Left lung (tissue), 10 donors: ENCODE results near the gene WWOX. TPM values are rescaled to one million over a fixed set of nuclear protein-coding genes. Genes with fewer than 3 reads are reported as not detected.

Source experiments
- ATAC-seq: fragments of 200-7000 bp; cut with Tn5 transposase; one replicate; pipeline ENCODE4 v1.9.1; 2020; ENCODE audit warnings: moderate library complexity
- DNase-seq, 4 donors: peaks; one replicate each; pipeline ENCODE4 v3.0.0-alpha.2; 2013 to 2020
- H3K27ac ChIP-seq, 2 donors: fragments of 200-600 bp; sonication (generic) in 1 of 2; one replicate each; pipeline versions ENCODE4 v1.5.0 to v1.8.0; 2020 to 2021
- H3K27me3 ChIP-seq, 2 donors: fragments of 200-600 bp; sonication (generic) in 1 of 2; one replicate each; pipeline versions ENCODE4 v1.5.0 to v1.8.0; 2020 to 2021
- H3K36me3 ChIP-seq, 2 donors: fragments of 200-600 bp; sonication (generic) in 1 of 2; one replicate each; pipeline versions ENCODE4 v1.5.0 to v1.8.0; 2020 to 2021
- H3K4me1 ChIP-seq, 2 donors: fragments of 200-600 bp; one replicate each; pipeline ENCODE4 v1.8.0; 2021
- H3K4me3 ChIP-seq, 2 donors: fragments of 200-600 bp; sonication (generic) in 1 of 2; one replicate each; pipeline versions ENCODE4 v1.5.0 to v1.8.0; 2020 to 2021; ENCODE audit warnings: mild to moderate bottlenecking in 1 of 2
- H3K9me3 ChIP-seq, 2 donors: fragments of 200-600 bp; sonication (generic) in 1 of 2; one replicate each; pipeline versions ENCODE4 v1.5.0 to v1.8.0; 2020 to 2021
- intact Hi-C, 2 donors: fragments of 100-400 bp; cut with DNase I; formaldehyde crosslinking; loops; one replicate each; pipeline versions ENCODE4 v1.11.2 to v1.14.2; 2022
- polyA plus RNA-seq, 6 donors: library from polyadenylated mRNA; unstranded; fragments of 120-200 nt; gene quantifications; one replicate each; pipeline ENCODE4 v1.2.1, GENCODE V29; 2013; ENCODE audit not compliant: insufficient read length in 6 of 6
- total RNA-seq, 2 donors: library from RNA; stranded (reverse); fragmentation: NEBNext Ultra II Directional; extraction: Animal tissue kit (Norgen Biotek cat#: 25700); gene quantifications; one replicate each; pipeline ENCODE4 v1.2.1, GENCODE V29; 2021
- TF ChIP-seq, protein P1 (sequence below), 2 donors: fragments of 200-600 bp; sonication (generic) in 1 of 2; IDR thresholded peaks; one replicate each; pipeline versions ENCODE4 v1.5.0 to v1.8.0; 2021; ENCODE audit warnings: antibody characterized with exemption in 2 of 2
- donor health status: DM: no; HTN: yes; CAD: no.
- donor health status: DM: no; HTN: no; CAD: no.

WWOX gene
- total and polyA plus RNA-seq, 8 donors, result 17.2 to 40.3 (median 30.8) TPM

DNA sequence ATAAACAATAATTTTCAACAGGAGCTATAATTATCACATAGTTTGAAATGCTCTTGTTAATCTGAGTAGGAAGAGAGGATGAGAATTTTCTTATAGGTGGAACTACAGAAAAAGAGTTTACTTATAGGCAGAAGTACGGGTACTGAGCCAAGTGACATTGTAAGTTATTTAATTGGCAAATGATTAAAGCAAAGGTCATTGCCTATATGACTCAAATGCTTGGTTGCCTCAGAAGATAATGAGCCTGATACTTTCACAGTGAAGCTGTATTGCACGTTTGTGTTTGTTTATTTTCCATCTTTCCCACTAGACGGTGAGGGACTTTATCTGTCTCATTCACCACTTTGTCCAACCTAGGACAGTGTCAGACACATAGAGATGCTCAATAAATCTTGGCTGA, 751.8 kb downstream of the WWOX start:
- ATAC-seq (no peak), DNase-seq (no peak)
- intact Hi-C loops, result no loop called here
- Histone ChIP-seq H3K4me1 (no peaks in the 10 kb centered on the region), H3K27me3 (no peaks in the 10 kb centered on the region), H3K4me3 (no peak overlapping the region), H3K36me3 (no peaks in the 10 kb centered on the region), H3K27ac (no peak overlapping the region), H3K9me3 (no peaks in the 10 kb centered on the region)
- TF ChIP-seq, protein P1, sequence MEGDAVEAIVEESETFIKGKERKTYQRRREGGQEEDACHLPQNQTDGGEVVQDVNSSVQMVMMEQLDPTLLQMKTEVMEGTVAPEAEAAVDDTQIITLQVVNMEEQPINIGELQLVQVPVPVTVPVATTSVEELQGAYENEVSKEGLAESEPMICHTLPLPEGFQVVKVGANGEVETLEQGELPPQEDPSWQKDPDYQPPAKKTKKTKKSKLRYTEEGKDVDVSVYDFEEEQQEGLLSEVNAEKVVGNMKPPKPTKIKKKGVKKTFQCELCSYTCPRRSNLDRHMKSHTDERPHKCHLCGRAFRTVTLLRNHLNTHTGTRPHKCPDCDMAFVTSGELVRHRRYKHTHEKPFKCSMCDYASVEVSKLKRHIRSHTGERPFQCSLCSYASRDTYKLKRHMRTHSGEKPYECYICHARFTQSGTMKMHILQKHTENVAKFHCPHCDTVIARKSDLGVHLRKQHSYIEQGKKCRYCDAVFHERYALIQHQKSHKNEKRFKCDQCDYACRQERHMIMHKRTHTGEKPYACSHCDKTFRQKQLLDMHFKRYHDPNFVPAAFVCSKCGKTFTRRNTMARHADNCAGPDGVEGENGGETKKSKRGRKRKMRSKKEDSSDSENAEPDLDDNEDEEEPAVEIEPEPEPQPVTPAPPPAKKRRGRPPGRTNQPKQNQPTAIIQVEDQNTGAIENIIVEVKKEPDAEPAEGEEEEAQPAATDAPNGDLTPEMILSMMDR (IDR thresholded peaks at IDR 0.05), result no peak

DNA sequence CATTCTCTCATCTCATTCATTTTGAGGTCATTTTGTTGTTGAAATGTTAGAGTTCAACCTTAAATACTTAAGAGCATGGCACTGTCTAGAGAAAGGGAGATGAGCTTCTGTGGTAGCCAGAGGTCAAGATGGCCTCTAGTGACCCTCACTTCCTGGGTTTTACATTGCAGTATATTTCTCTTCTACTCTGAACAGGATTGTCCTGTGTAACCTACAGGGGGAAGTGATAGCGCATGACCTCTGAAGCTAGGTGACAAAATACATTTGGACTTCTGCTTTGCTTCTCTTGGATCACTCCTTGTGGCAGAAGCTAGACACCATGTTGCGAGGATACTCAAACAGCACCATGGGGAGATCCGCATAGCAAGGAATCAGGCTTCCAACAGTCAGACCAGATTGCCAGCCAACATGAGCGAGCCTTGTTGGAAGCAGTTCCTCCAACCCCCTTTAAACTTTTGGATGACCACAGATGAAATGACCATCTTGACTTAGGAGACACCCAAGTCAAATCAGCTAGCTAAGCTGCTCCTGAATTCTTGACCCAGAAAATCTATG, 752.7 kb downstream of the WWOX start:
- DNase-seq, result no peak
- intact Hi-C loops, result no loop called here
- ATAC-seq, result no peak
- no peaks in the 10 kb centered on the region for H3K9me3 ChIP-seq
- H3K4me1 ChIP-seq, result no peaks in the 10 kb centered on the region
- H3K27ac ChIP-seq, result no peak overlapping the region
- H3K36me3 ChIP-seq, result no peaks in the 10 kb centered on the region
- H3K27me3 ChIP-seq, result no peaks in the 10 kb centered on the region
- TF ChIP-seq, protein P1 (IDR thresholded peaks at IDR 0.05), result no peak
- H3K4me3 ChIP-seq, result no peak overlapping the region

DNA sequence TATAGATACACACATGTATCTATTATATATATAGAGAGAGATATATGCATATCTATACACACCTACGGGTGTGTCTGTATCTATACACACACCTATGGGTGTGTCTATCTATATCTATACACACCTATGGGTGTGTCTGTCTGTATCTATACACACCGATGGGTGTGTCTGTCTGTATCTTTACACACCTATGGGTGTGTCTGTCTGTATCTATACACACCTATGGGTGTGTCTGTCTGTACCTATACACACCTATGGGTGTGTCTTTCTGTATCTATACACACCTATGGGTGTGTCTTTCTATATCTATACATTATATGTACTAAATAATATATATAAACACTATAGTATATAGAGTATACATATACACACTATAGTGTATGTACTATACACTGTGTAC, 762.6 kb downstream of the WWOX start:
- intact Hi-C loops, result no loop called here
- Histone ChIP-seq H3K27me3 (no peaks in the 10 kb centered on the region), H3K9me3 (no peaks in the 10 kb centered on the region), H3K4me1 (no peaks in the 10 kb centered on the region), H3K36me3 (no peaks in the 10 kb centered on the region), H3K4me3 (no peak overlapping the region), H3K27ac (no peak overlapping the region)
- DNase-seq (no peak), ATAC-seq (no peak)
- TF ChIP-seq, protein P1 (IDR thresholded peaks at IDR 0.05), result no peak

DNA sequence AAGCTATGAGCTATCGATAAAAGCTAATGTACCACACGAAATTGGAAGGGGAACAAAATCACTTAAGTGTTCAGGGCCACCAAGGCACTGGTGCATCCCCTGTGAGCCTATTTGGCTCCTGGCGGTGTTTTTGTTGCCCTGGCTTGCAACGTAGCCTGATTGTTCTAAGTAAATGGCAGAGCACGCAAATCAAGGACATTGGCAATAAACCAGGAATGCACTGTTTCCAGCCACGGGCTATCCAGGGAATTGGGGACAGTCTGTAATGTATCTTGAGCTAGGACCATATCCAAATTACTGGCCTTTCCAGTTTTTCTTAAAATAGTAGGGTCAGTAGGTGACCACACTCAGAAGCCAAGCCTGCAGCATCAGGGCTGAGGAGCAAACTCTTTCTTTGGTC, 767.1 kb downstream of the WWOX start:
- H3K27ac ChIP-seq, result no peak overlapping the region
- ATAC-seq (no peak), DNase-seq (no peak)
- H3K4me1 ChIP-seq, result no peaks in the 10 kb centered on the region
- TF ChIP-seq, protein P1 (IDR thresholded peaks at IDR 0.05), result no peak
- no peaks in the 10 kb centered on the region for H3K36me3 ChIP-seq
- no peaks in the 10 kb centered on the region for H3K9me3 ChIP-seq
- intact Hi-C loops, result no loop called here
- no peak overlapping the region for H3K4me3 ChIP-seq
- H3K27me3 ChIP-seq, result no peaks in the 10 kb centered on the region

DNA sequence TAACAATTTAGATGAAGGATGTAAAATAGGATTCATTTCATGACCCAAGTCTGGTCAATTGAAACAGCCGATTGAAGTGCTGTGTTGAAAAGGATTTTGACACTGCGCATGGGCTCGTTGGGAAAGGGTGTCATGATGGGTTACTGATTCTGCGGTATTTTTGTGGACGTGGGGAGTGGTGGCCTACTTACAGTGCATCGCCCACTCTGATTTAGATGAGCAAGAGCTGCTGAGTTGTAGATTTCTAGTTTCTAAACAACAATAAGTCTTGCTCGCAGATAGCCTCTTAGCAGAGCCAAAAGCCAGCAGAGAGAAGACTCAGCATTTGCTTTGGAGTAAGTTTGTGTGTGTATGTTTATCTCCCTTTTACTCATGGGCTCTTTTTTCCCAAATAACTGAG, 770.0 kb downstream of the WWOX start:
- H3K27me3 ChIP-seq, result no peaks in the 10 kb centered on the region
- H3K9me3 ChIP-seq, result no peaks in the 10 kb centered on the region
- H3K4me3 ChIP-seq, result no peak overlapping the region
- DNase-seq, result no peak
- intact Hi-C loops, result no loop called here
- ATAC-seq, result no peak
- H3K27ac ChIP-seq, result no peak overlapping the region
- H3K4me1 ChIP-seq, result no peaks in the 10 kb centered on the region
- TF ChIP-seq, protein P1 (IDR thresholded peaks at IDR 0.05), result no peak
- no peaks in the 10 kb centered on the region for H3K36me3 ChIP-seq
